Caco-2 (cell line): ENCODE data around the gene TIGD1. TPM values are rescaled to one million over a fixed set of nuclear protein-coding genes. Genes with fewer than 3 reads are reported as not detected.

Experiments
- BruUV-seq: library from RNA; stranded (reverse); fragments of 400-500 nt; replicated peaks from 2 replicates; lab custom pipeline; 2021; lab: Mats Ljungman, UMichigan
- CTCF ChIA-PET: fragments of 300-600 bp; sonication (Branson Sonifier 250); formaldehyde crosslinking; loops from one replicate; lab custom pipeline; 2022; ENCODE audit warnings: antibody characterized with exemption; lab: Charles Lee
- POLR2A ChIA-PET: fragments of 300-600 bp; sonication (Branson Sonifier 250); formaldehyde crosslinking; loops from one replicate; lab custom pipeline; 2022; ENCODE audit warnings: antibody characterized with exemption; lab: Charles Lee
- DNase-seq, 2 experiments: peaks; one replicate each; pipeline versions ENCODE4 v3.0.0 to v3.0.0-alpha.2; 2020 to 2022
- H3K27me3 ChIP-seq: replicated peaks from 2 replicates; pipeline ENCODE4 v1.6.0; 2011; ENCODE audit warnings: low read length; ENCODE audit not compliant: control insufficient read depth, insufficient read depth
- H3K36me3 ChIP-seq: 2 replicates; pipeline ENCODE4 v1.5.1; 2011; ENCODE audit warnings: low read length; ENCODE audit not compliant: control insufficient read depth, insufficient read depth
- H3K4me1 ChIP-seq: fragments of 250-450 bp; sonication (Bioruptor Pico); 2 replicates; pipeline ENCODE4 v1.5.1; 2020; ENCODE audit warnings: mild to moderate bottlenecking
- H3K4me3 ChIP-seq: 2 replicates; pipeline ENCODE4 v1.5.1; 2011; ENCODE audit warnings: low read depth, mild to moderate bottlenecking, control low read depth, low read length
- H3K9me3 ChIP-seq: fragments of 250-450 bp; sonication (Bioruptor Pico); 2 replicates; pipeline ENCODE4 v1.5.1; 2020; ENCODE audit warnings: mild to moderate bottlenecking, moderate library complexity
- H3K27ac Mint-ChIP-seq: one replicate; pipeline ENCODE4 v1.8.0; 2022; ENCODE audit warnings: mixed read lengths; ENCODE audit not compliant: unreplicated experiment
- H3K27me3 Mint-ChIP-seq: one replicate; pipeline ENCODE4 v1.8.0; 2022; ENCODE audit warnings: mixed read lengths; ENCODE audit not compliant: insufficient read depth, unreplicated experiment
- H3K36me3 Mint-ChIP-seq: one replicate; pipeline ENCODE4 v1.8.0; 2022; ENCODE audit warnings: mild to moderate bottlenecking, mixed read lengths; ENCODE audit not compliant: insufficient read depth, unreplicated experiment
- H3K4me1 Mint-ChIP-seq: one replicate; pipeline ENCODE4 v1.8.0; 2022; ENCODE audit warnings: low read depth, mixed read lengths; ENCODE audit not compliant: unreplicated experiment
- H3K4me3 Mint-ChIP-seq: one replicate; pipeline ENCODE4 v1.8.0; 2022; ENCODE audit warnings: mild to moderate bottlenecking, moderate library complexity, mixed read lengths; ENCODE audit not compliant: unreplicated experiment
- H3K9me3 Mint-ChIP-seq: one replicate; pipeline ENCODE4 v1.8.0; 2022; ENCODE audit warnings: mixed read lengths; ENCODE audit not compliant: unreplicated experiment
- CTCF ChIP-seq, 2 experiments: fragments of 200-600 bp in 1 of 2; IDR thresholded peaks; 1 replicate in 1 of 2; 2 replicates in 1 of 2; pipeline versions ENCODE4 v1.5.1 to v1.8.0; 2011 to 2022; ENCODE audit warnings: antibody characterized with exemption in 1 of 2, control low read depth in 1 of 2, inconsistent platforms in 1 of 2, low read depth in 1 of 2, low read length in 1 of 2, mild to moderate bottlenecking in 1 of 2, moderate library complexity in 1 of 2; ENCODE audit not compliant: insufficient read depth in 1 of 2, severe bottlenecking in 1 of 2, unreplicated experiment in 1 of 2
- intact Hi-C: fragments of 100-400 bp; cut with micrococcal nuclease; formaldehyde crosslinking; loops from one replicate; pipeline ENCODE4 v1.10.0; 2022; ENCODE audit not compliant: unreplicated experiment
- total RNA-seq: library from RNA; stranded (reverse); gene quantifications from 2 replicates; pipeline ENCODE4 v1.2.3, GENCODE V29; 2022

Gene TIGD1
- total RNA-seq, 1 experiment from 2014 or later, result 4.4 TPM

- no peak overlapping the region for H3K4me3 Mint-ChIP-seq
- intact Hi-C loops, result no loop called here
- H3K4me1 Mint-ChIP-seq, result no peaks in the 10 kb centered on the region
- no peaks in the 10 kb centered on the region for H3K9me3 ChIP-seq
- no peaks in the 10 kb centered on the region for H3K27me3 ChIP-seq
- no peaks in the 10 kb centered on the region for H3K9me3 Mint-ChIP-seq
- BruUV-seq, result no TSS peak
- no peaks in the 10 kb centered on the region for H3K36me3 ChIP-seq
- no peak overlapping the region for H3K4me3 ChIP-seq
- CTCF ChIA-PET, result no interaction called here
- no peaks in the 10 kb centered on the region for H3K27me3 Mint-ChIP-seq
- no peaks in the 10 kb centered on the region for H3K4me1 ChIP-seq
- H3K27ac Mint-ChIP-seq, result no peak overlapping the region
- no peak for DNase-seq
- POLR2A ChIA-PET, result no interaction called here
- no peak for TF ChIP-seq CTCF (IDR thresholded peaks at IDR 0.05; ENCODE audit: insufficient read depth in 1 of 2, low read depth in 1 of 2, low read length in 1 of 2, severe bottlenecking in 1 of 2, unreplicated experiment in 1 of 2)
- H3K36me3 Mint-ChIP-seq, result no peaks in the 10 kb centered on the region
These were observed 51.9 kb downstream of the TIGD1 start for GRCh38 chr2:232498452-232498851.

Other genes with a start within 250 kb of the TIGD1 start
- gene ALPP, start 171.8 kb downstream of the TIGD1 start, total RNA-seq, result 4.9 and 5.8 TPM in 2 replicates
- 1.9 and 2.5 TPM in 2 replicates for gene ALPG, start 143.7 kb downstream of the TIGD1 start, total RNA-seq
- 4.4 and 5.3 TPM in 2 replicates for gene ALPI, start 94.4 kb downstream of the TIGD1 start, total RNA-seq
- gene ECEL1, start 62.7 kb downstream of the TIGD1 start, total RNA-seq, result 6.4 and 8.9 TPM in 2 replicates
- not detected in 2 replicates for gene PRSS56, start 30.2 kb downstream of the TIGD1 start, total RNA-seq
- gene CHRND, start 24.4 kb downstream of the TIGD1 start, total RNA-seq, result not detected in 2 replicates
- gene CHRNG, start 10.9 kb downstream of the TIGD1 start, total RNA-seq, result not detected in 2 replicates
- 50.8 and 57.2 TPM in 2 replicates for gene EIF4E2, start 132 bp upstream of the TIGD1 start, total RNA-seq
- gene EFHD1, start 83.0 kb upstream of the TIGD1 start, total RNA-seq, result 4.1 and 4.2 TPM in 2 replicates
- gene GIGYF2, start 146.8 kb upstream of the TIGD1 start, total RNA-seq, result 39.0 and 40.4 TPM in 2 replicates
- 0.23 and 0.59 TPM in 2 replicates for gene KCNJ13, start 226.0 kb upstream of the TIGD1 start, total RNA-seq